HT-29 (cell line): ENCODE data around the gene LYPD4. TPM values are rescaled to one million over a fixed set of nuclear protein-coding genes. Genes with fewer than 3 reads are reported as not detected.
"Not testable (repeated sequence)": the region's sequence is repeated elsewhere in the genome, so short reads cannot be mapped to it uniquely, and the experiment has no call there.

Source experiments
- DNase-seq: peaks from one replicate; pipeline ENCODE4 v3.0.0-alpha.2; 2015; ENCODE audit warnings: low spot score
- total RNA-seq: library from RNA; depleted of rRNA; stranded (reverse); fragments of >200 nt; shearing (Covaris generic); gene quantifications from 2 replicates; pipeline ENCODE4 v1.2.3, GENCODE V29; 2014; rRNA removed

The LYPD4 gene
- not detected in 2 replicates for total RNA-seq

GRCh38 chr19:41844601-41845000, at the start of gene LYPD4:
Gene LYPD4 (minus strand): TSS chr19:41844683. CDS start chr19:41839285, 5,398 bp downstream.
- DNase-seq = no peak

- peak; percentile 56 for DNase-seq
Measured at GRCh38 chr19:41893899-41894298, 49.4 kb upstream of the LYPD4 start.

- DNase-seq = no peak
Measured at GRCh38 chr19:41892173-41892902, 47.9 kb upstream of the LYPD4 start.

GRCh38 chr19:41890936-41891335, 46.5 kb upstream of the LYPD4 start:
- no peak for DNase-seq

GRCh38 chr19:41889896-41890295, 45.4 kb upstream of the LYPD4 start:
- no peak for DNase-seq

- no peak for DNase-seq
Measured at GRCh38 chr19:41888926-41889325, 44.4 kb upstream of the LYPD4 start.

GRCh38 chr19:41887711-41888382, 43.4 kb upstream of the LYPD4 start:
- peak; percentile 100 for DNase-seq

GRCh38 chr19:41886761-41887710, 42.6 kb upstream of the LYPD4 start:
- peak; percentile 71 for DNase-seq

- DNase-seq = peak; percentile 100
Measured at GRCh38 chr19:41883821-41884733, 39.6 kb upstream of the LYPD4 start.

GRCh38 chr19:41883463-41883820, 39.0 kb upstream of the LYPD4 start:
- no peak for DNase-seq

- peak; percentile 67 for DNase-seq
Measured at GRCh38 chr19:41882568-41883462, 38.3 kb upstream of the LYPD4 start, which contains the start of gene ARHGEF1. Gene ARHGEF1 (plus strand): TSS chr19:41883184. CDS start chr19:41888083, 4,899 bp downstream.

GRCh38 chr19:41880329-41880708, 35.8 kb upstream of the LYPD4 start:
- no peak for DNase-seq

- DNase-seq = peak; percentile 1
Measured at GRCh38 chr19:41879670-41880328, 35.3 kb upstream of the LYPD4 start.

- no peak for DNase-seq
Measured at GRCh38 chr19:41879080-41879479, 34.6 kb upstream of the LYPD4 start.

- DNase-seq = peak; percentile 1
Measured at GRCh38 chr19:41877916-41878905, 33.7 kb upstream of the LYPD4 start.

GRCh38 chr19:41876847-41877832, 32.7 kb upstream of the LYPD4 start, which contains the start of gene CD79A:
Gene CD79A (plus strand): TSS chr19:41877279. CDS start chr19:41877305, 26 bp downstream.
- DNase-seq = peak; percentile 1

- not testable (repeated sequence) for DNase-seq
Measured at GRCh38 chr19:41875973-41876372, 31.5 kb upstream of the LYPD4 start.
